HUES64 (cell line): ENCODE results near the gene ASB5.
"Not testable (repeated sequence)": the region's sequence is repeated elsewhere in the genome, so short reads cannot be mapped to it uniquely, and the experiment has no call there.

ENCODE experiments used
- H3K27ac ChIP-seq: 2 replicates; pipeline ENCODE4 v1.7.0; 2013; ENCODE audit warnings: low read depth, low read length, inconsistent platforms
- H3K27me3 ChIP-seq: 2 replicates; pipeline ENCODE4 v1.6.1; 2013; ENCODE audit warnings: mild to moderate bottlenecking, low read length; ENCODE audit not compliant: insufficient read depth
- H3K36me3 ChIP-seq: 2 replicates; pipeline ENCODE4 v1.6.1; 2013; ENCODE audit warnings: mild to moderate bottlenecking, low read length; ENCODE audit not compliant: insufficient read depth
- H3K4me1 ChIP-seq: 2 replicates; pipeline ENCODE4 v1.6.1; 2013; ENCODE audit warnings: mild to moderate bottlenecking, low read length, moderate library complexity; ENCODE audit not compliant: insufficient read depth
- H3K4me3 ChIP-seq: 2 replicates; pipeline ENCODE4 v1.5.1; 2013; ENCODE audit warnings: mild to moderate bottlenecking, low read length, moderate library complexity
- H3K9ac ChIP-seq: 2 replicates; pipeline ENCODE4 v1.6.1; 2013; ENCODE audit warnings: mild to moderate bottlenecking, low read depth, low read length
- H3K9me3 ChIP-seq: 2 replicates; pipeline ENCODE4 v1.6.1; 2013; ENCODE audit warnings: low read depth, low read length; ENCODE audit not compliant: insufficient read depth
- WGBS: fragments of 150-250, 120-280 bp; methylation state at CpG from one replicate; pipeline ENCODE4 v1.1.7; 2013; ENCODE audit warnings: missing lambda C conversion rate; 5-methylcytosine and 5-hydroxymethylcytosine counted together

Gene ASB5

DNA sequence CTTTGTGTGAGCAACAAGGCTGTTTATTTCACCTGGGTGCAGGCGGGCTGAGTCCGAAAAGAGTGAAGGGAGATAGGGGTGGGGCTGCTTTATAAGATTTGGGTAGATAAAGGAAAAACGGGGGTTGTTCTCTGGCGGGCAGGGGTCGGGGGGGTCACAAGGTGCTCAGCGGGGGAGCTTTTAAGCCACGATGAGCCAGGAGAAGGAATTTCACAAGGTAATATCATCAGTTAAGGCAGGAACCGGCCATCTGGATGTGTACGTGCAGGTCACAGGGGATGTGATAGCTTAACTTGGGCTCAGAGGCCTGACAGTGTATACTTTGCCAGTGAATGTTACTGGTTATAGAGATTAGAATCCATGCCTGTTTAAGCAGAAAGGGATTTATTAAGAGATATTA, 31.0 kb upstream of the ASB5 start:
- peaks cover 3% of the 10 kb centered on the region for H3K4me1 ChIP-seq
- H3K4me3 ChIP-seq = no peak overlapping the region
- 68% methylated on average over 9 of the region's 9 CpGs for WGBS
- H3K9ac ChIP-seq = no peak overlapping the region
- H3K27me3 ChIP-seq = peaks cover 5% of the 10 kb centered on the region; the same call in 1 of the 2 replicates
- no peaks in the 10 kb centered on the region for H3K36me3 ChIP-seq
- no peak overlapping the region for H3K27ac ChIP-seq
- H3K9me3 ChIP-seq = no peaks in the 10 kb centered on the region

DNA sequence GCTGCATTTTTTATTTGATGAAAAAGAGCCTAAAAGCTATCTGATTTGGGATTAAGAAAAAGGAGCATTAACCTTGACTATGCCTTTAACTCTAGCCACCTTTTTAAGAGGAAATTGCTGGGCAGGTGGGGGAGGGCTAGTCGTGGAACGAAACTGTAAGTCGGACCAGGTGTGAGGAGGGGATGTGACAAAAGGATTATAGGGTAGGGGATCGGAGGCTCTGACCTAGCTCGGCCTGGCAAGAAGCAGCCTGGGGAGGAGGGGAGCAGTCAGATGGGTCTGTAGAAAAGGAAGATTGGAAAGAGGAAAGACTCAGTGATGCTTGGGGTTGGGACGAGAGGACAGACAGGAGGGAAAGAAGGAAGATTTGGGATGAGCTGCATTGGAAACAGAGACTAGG, 29.6 kb upstream of the ASB5 start:
- Histone ChIP-seq H3K36me3 (no peaks in the 10 kb centered on the region), H3K9ac (no peak overlapping the region), H3K27me3 (no peaks in the 10 kb centered on the region; the same call in 1 of the 2 replicates), H3K4me1 (peaks cover 3% of the 10 kb centered on the region; the same call in 1 of the 2 replicates), H3K4me3 (no peak overlapping the region), H3K9me3 (no peaks in the 10 kb centered on the region), H3K27ac (no peak overlapping the region)
- 71% methylated on average over 6 of the region's 6 CpGs for WGBS

DNA sequence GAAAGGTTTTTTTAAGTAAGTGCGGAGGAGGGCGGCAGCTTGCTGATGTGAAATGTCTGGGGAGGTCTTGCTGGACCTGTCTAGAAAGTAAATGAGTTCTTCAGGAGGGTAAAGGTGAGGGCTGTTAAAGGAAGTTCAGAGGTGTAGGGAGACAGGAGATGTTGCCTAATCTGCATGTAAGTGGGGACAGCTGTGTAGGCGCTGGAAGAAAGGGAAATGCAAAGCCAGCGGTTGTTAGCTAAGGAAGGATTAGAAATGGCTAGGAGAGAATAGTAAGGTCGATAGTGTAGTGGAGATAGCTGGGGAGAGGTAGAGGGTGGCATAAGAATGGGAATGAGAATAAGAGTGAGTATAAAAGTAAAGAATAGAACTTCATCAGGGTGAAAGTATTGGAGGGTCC, 26.9 kb upstream of the ASB5 start:
- not testable (repeated sequence) for H3K4me3 ChIP-seq, H3K4me1 ChIP-seq, H3K36me3 ChIP-seq, H3K9ac ChIP-seq, H3K27me3 ChIP-seq, H3K27ac ChIP-seq, H3K9me3 ChIP-seq
- 35% methylated on average over 5 of the region's 5 CpGs for WGBS

DNA sequence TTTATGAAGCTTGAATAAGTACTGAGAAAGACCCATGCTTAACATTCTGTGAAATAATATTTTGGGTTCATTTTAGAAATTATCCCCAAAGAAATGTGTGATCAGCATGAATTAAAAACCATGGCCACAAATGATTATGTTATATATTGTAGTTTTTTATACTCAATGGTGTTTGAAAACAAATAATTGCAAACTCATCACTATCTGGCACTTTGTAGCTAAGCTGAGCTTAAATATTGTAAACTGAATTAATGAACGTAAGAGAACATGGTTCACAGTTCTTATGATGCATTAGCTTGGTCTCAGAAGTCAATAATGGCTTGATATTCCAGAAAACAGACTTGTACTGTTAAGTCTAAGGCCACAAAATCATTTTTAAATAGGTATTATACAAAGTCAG, 24.6 kb upstream of the ASB5 start:
- Histone ChIP-seq H3K4me1 (no peaks in the 10 kb centered on the region), H3K9ac (no peak overlapping the region), H3K4me3 (no peak overlapping the region), H3K27ac (no peak overlapping the region), H3K36me3 (no peaks in the 10 kb centered on the region), H3K9me3 (no peaks in the 10 kb centered on the region), H3K27me3 (no peaks in the 10 kb centered on the region)
- 90% methylated on average over 1 of the region's 1 CpG for WGBS

DNA sequence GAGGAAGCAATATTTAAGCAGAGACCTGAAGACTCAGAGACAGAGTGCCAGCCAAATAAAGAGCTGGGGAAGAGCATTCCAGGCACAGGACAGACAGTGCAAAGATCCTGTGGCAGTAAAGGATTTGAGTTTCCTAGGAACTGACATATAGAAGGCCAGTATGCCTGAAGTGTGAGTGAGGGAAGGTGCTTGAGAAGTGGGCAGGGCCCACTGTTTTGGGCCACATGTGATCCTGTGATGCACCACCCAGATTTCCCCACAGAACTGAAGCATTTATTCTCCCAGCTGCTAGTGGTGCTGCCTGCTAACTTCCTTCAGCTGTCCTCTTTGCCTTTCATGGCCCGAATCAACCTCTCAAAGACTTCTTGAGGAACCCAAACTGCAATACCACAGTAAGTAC, 23.9 kb upstream of the ASB5 start:
- H3K27ac ChIP-seq = no peak overlapping the region

DNA sequence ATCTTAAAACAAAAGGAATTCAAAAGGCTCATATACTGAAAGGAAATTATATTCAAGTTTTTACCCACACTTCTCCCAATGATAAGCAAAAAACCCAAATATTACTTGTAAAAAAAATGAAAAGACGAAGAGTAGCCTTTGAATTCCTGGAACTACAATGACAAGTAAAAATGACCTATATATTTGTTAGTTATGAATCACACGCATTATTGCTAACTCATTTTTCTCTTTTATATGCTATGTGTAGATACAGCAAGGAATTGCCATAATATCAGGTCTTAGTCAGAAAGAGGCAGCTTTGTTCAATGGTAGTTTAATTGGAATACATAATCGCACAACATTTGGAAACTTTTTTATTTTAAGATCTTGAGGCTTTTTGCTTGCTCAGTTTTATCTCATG, 22.7 kb upstream of the ASB5 start:
- 100% methylated on average over 1 of the region's 3 CpGs for WGBS
- Histone ChIP-seq H3K36me3 (no peaks in the 10 kb centered on the region), H3K27ac (no peak overlapping the region), H3K9me3 (no peaks in the 10 kb centered on the region), H3K4me3 (no peak overlapping the region), H3K4me1 (no peaks in the 10 kb centered on the region), H3K27me3 (no peaks in the 10 kb centered on the region), H3K9ac (no peak overlapping the region)

More for the DNA sequence above, 23.9 kb upstream of the ASB5 start:
- Histone ChIP-seq H3K27me3 (no peaks in the 10 kb centered on the region), H3K36me3 (no peaks in the 10 kb centered on the region), H3K9ac (no peak overlapping the region), H3K9me3 (no peaks in the 10 kb centered on the region), H3K4me1 (no peaks in the 10 kb centered on the region), H3K4me3 (no peak overlapping the region)
- 83% methylated on average over 1 of the region's 1 CpG for WGBS

DNA sequence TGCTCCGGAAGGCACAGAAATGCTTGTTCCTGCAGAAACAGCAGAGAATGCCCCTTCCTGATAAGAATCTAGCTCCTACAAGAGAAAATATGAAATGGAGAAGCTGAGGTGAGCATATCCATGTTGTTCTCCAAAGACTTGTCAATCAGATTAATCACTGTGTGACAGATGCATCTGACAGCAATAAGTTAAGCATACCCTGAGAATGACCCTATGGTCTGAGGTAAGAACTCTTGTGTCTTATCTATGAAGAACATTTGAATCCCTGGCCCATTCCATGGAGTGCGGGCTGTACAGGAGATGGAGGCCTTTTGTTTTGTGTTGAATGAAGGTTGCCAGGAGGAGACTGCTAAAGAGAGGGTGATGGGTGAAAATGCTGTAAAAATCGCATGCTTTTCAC, 21.5 kb upstream of the ASB5 start:
- Histone ChIP-seq H3K27me3 (no peaks in the 10 kb centered on the region), H3K4me3 (no peak overlapping the region), H3K9ac (no peak overlapping the region), H3K27ac (no peak overlapping the region), H3K36me3 (no peaks in the 10 kb centered on the region), H3K4me1 (no peaks in the 10 kb centered on the region), H3K9me3 (no peaks in the 10 kb centered on the region)
- WGBS = 94% methylated on average over 3 of the region's 3 CpGs

DNA sequence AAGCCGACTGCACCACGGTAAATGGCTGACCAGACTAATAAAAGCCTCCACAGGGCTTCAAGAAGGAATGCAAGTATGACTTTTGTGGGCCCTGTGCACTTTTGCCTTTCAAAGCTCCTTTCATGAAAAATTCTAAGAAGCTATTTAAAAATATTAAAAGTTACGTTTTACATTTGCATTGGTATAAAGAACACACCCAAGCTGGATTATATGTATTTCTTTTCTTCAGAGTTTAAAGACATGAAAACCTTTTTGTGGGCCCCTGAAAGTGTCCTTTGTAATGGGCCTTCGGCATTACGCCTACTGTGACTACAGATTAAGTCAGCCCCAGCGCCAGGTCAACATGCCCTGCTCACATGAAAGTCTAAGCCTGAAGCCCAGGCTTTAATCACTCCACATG, 20.5 kb upstream of the ASB5 start:
- Histone ChIP-seq H3K4me1 (no peaks in the 10 kb centered on the region), H3K9me3 (no peaks in the 10 kb centered on the region), H3K36me3 (no peaks in the 10 kb centered on the region), H3K27ac (no peak overlapping the region), H3K4me3 (no peak overlapping the region), H3K27me3 (no peaks in the 10 kb centered on the region), H3K9ac (no peak overlapping the region)
- 94% methylated on average over 5 of the region's 6 CpGs for WGBS

DNA sequence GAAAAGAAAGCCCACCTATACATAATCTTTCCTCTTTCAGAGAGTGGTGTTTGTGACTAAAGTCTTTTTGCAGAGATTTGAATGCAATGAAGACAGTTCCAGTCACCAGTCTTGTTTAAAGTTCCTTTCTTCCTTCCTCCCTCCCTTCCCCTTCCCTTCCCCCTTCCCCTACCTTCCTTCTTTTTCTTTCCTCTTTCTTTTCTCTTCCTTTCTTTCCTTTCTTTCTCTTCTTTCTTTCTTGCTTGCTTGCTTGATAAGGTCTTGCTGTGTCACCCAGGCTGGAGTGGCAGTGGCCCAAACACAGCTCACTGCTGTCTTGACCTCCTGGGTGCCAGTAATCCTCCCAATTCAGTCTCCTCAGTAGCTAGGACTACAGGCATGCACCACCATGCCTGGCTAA, 19.0 kb upstream of the ASB5 start:
- no peaks in the 10 kb centered on the region for H3K9me3 ChIP-seq
- no peaks in the 10 kb centered on the region for H3K4me1 ChIP-seq
- no peaks in the 10 kb centered on the region for H3K36me3 ChIP-seq
- H3K4me3 ChIP-seq = no peak overlapping the region
- H3K27ac ChIP-seq = no peak overlapping the region
- H3K27me3 ChIP-seq = no peaks in the 10 kb centered on the region
- H3K9ac ChIP-seq = no peak overlapping the region

DNA sequence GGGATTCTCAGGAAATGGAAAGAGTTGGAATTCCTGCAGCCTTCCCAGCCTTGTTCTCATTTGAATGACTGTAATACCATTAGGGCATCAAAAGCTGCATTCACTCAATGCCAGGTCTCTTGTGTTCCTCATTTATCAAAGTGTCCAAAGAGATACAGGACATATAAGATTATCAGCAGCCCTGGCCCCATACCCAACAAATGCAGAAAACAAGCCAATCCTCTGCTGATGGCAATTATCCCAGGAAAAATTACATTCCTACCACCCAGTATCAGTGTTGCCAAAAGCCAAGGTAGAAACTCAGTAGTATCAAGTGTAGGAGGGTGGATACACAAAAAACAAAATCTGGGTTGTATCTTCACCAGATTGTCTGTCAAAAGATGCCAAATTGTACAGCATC, 18.5 kb upstream of the ASB5 start:
- no peaks in the 10 kb centered on the region for H3K9me3 ChIP-seq
- no peak overlapping the region for H3K4me3 ChIP-seq
- no peak overlapping the region for H3K9ac ChIP-seq
- no peaks in the 10 kb centered on the region for H3K4me1 ChIP-seq
- no peaks in the 10 kb centered on the region for H3K36me3 ChIP-seq
- no peak overlapping the region for H3K27ac ChIP-seq
- no peaks in the 10 kb centered on the region for H3K27me3 ChIP-seq

DNA sequence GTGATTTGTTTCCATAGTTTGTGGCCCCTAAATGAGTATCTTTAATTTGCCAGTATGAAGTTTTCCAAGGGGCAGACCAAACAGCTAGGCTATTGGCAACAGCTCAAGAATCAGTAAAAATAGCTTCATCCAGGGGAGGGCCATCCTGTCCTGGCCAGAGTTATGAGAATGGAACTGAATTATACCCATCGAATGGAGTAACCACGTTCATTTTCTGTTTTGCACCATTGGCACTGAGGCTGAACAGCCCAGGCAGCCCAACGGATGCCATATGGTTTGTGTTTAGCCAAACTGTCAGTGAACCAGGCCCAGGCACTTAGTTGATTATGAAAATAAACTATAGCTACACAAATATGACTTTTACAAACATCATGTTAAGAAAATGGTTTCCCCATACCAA, 17.7 kb upstream of the ASB5 start:
- H3K27ac ChIP-seq = no peak overlapping the region
- no peaks in the 10 kb centered on the region for H3K27me3 ChIP-seq
- no peaks in the 10 kb centered on the region for H3K36me3 ChIP-seq
- no peaks in the 10 kb centered on the region for H3K9me3 ChIP-seq
- H3K4me3 ChIP-seq = no peak overlapping the region
- H3K4me1 ChIP-seq = no peaks in the 10 kb centered on the region
- 89% methylated on average over 3 of the region's 3 CpGs for WGBS
- no peak overlapping the region for H3K9ac ChIP-seq

DNA sequence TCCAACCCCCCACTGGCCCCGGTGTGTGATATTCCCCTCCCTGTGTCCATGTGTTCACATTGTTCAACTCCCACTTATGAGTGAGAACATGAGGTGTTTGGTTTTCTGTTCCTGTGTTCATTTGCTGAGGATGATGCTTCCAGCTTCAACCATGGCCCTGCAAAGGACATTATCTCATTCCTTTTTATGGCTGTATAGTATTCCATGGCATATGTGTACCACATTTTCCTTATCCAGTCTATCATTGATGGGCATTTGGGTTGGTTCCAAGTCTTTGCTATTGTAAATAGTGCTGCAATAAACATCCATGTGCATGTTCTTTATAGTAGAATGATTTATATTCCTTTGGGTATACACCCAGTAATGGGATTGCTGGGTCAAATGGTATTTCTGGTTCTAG, 10.5 kb upstream of the ASB5 start:
- not testable (repeated sequence) for H3K9ac ChIP-seq, H3K27ac ChIP-seq, H3K4me1 ChIP-seq, H3K9me3 ChIP-seq, H3K4me3 ChIP-seq, H3K27me3 ChIP-seq, H3K36me3 ChIP-seq
- 92% methylated on average over 1 of the region's 1 CpG for WGBS
